Activated naive CD8-positive, alpha-beta T cell (primary cell): ENCODE results near the gene NLRC5.
"Not testable (repeated sequence)": the region's sequence is repeated elsewhere in the genome, so short reads cannot be mapped to it uniquely, and the experiment has no call there.

Experiments
- H3K27ac Mint-ChIP-seq: one replicate; pipeline ENCODE4 v1.8.0; 2021; ENCODE audit warnings: mixed read lengths
- H3K27me3 Mint-ChIP-seq: one replicate; pipeline ENCODE4 v1.8.0; 2021; ENCODE audit warnings: mixed read lengths
- H3K36me3 Mint-ChIP-seq: one replicate; pipeline ENCODE4 v1.8.0; 2021; ENCODE audit warnings: mixed read lengths
- H3K4me1 Mint-ChIP-seq: one replicate; pipeline ENCODE4 v1.8.0; 2021; ENCODE audit warnings: low read depth, mixed read lengths
- H3K4me3 Mint-ChIP-seq: one replicate; pipeline ENCODE4 v1.8.0; 2021; ENCODE audit warnings: mild to moderate bottlenecking, mixed read lengths
- H3K9me3 Mint-ChIP-seq: one replicate; pipeline ENCODE4 v1.8.0; 2021; ENCODE audit warnings: low read depth, mixed read lengths

NLRC5 gene

DNA sequence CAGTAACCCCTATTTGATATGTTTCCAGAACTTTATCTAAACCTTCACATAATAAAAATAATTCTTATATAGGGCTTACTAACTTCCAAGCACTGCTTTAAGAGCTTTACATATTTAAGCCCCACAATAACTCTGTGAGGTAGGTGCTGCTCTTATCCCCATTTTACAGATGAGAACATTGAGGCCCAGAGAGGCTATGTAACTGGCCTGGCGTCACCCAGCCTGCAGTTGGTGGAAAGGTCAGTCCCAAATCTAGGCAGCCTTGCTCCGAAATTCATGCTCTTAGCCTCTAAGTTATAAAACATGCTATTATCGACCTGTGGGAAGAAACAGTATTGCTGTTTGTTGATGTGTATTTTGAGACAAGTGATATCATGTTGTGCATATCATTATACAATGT lies 9.0 kb downstream of the NLRC5 start:
- H3K9me3 Mint-ChIP-seq: peaks cover 3% of the 10 kb centered on the region
- H3K36me3 Mint-ChIP-seq: peaks cover 20% of the 10 kb centered on the region
- H3K4me3 Mint-ChIP-seq: peak overlapping the region; percentile 65
- H3K27me3 Mint-ChIP-seq: no peaks in the 10 kb centered on the region
- H3K4me1 Mint-ChIP-seq: peaks cover 94% of the 10 kb centered on the region
- peak overlapping the region; percentile 97 for H3K27ac Mint-ChIP-seq

- Mint-ChIP-seq H3K36me3 (peaks cover 18% of the 10 kb centered on the region), H3K4me3 (peak overlapping the region; percentile 65), H3K9me3 (peaks cover 3% of the 10 kb centered on the region), H3K27me3 (no peaks in the 10 kb centered on the region), H3K4me1 (peaks cover 94% of the 10 kb centered on the region), H3K27ac (peak overlapping the region; percentile 97)
These were observed 9.5 kb downstream of the NLRC5 start for GRCh38 chr16:56998861-56999260.

DNA sequence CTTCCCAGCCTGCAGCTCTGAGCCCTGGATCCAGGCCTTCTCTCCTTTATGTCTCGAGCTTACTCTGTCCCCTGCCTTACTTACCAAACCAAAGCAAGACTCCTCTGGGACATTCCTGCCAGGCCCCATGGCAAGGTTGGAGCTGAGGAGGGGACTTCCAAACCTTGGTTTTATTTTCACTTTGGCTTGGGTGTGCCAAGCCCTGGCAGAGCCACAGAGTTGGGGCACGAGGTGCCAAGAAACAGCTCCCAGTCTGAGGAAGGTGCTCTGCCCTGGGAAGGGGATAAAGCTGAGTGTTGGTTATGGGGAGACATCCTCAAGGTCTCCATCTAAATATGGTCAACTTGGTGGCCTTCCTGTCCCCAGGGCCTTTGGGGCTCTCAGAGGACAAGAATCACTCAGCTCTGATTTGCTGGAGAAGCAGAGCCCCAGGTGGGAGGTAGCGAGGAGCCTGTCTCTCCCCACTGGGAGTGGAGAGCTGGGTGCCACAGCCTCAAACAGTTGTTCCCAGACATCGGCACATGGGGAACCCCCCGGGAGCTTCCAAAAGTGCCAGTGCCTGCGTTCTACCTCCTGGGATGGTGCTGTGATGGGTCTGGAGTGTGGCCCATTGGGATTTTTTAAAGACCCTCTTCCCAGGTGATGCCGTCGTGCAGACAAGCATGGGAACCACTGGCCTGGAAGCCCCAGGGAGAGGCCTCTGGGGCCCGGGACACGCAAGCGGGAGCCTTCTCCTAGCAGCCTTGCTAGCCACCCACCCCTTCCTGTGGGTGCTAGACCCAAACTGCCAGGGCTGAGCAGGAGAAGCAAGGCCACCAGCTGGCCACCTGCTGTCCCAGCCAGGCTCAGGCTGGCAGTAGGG lies 10.3 kb downstream of the NLRC5 start:
- peak overlapping the region; percentile 65 for H3K4me3 Mint-ChIP-seq
- peaks cover 3% of the 10 kb centered on the region for H3K9me3 Mint-ChIP-seq
- H3K27ac Mint-ChIP-seq: peak overlapping the region; percentile 97
- H3K4me1 Mint-ChIP-seq: peaks cover 94% of the 10 kb centered on the region
- H3K36me3 Mint-ChIP-seq: peaks cover 24% of the 10 kb centered on the region
- no peaks in the 10 kb centered on the region for H3K27me3 Mint-ChIP-seq

GRCh38 chr16:57000271-57001025 lies 11.1 kb downstream of the NLRC5 start:
- H3K36me3 Mint-ChIP-seq: peaks cover 26% of the 10 kb centered on the region
- peaks cover 3% of the 10 kb centered on the region for H3K9me3 Mint-ChIP-seq
- peak overlapping the region; percentile 97 for H3K27ac Mint-ChIP-seq
- H3K4me3 Mint-ChIP-seq: peak overlapping the region; percentile 65
- peaks cover 94% of the 10 kb centered on the region for H3K4me1 Mint-ChIP-seq
- H3K27me3 Mint-ChIP-seq: no peaks in the 10 kb centered on the region

DNA sequence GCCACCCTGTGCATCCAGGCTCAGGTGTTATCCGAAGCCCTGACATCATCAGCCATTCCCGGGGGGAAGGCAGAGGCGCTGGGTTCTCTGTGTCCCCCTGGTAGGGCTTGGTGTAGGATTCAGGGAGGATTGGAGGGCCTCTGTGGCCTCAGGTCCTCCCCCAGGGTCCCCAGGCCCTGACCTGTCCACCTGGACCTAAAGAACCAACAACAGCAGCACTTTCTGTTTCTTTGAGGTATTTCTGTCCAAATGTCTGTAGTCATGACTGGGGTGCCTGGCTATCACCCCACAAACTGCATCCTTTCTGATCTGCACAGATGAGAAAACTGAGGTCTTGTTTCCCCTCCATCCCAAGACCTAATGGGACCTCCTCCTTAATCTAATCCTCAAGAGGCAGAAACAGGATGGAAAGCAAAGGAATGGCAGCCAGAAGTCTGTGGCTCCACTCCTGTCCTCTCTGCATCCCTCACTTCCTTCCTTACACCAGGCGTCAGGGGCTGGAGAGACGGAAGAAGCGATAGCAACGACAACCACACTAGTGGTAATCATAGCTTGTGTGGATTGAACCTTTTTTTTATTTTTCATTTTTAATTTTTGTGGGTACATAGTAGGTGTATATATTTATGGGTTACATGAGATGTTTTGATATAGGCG lies 11.8 kb downstream of the NLRC5 start:
- Mint-ChIP-seq H3K36me3 (peaks cover 23% of the 10 kb centered on the region), H3K9me3 (peaks cover 3% of the 10 kb centered on the region), H3K4me1 (peaks cover 93% of the 10 kb centered on the region), H3K4me3 (peak overlapping the region; percentile 65), H3K27ac (peak overlapping the region; percentile 97), H3K27me3 (no peaks in the 10 kb centered on the region)

GRCh38 chr16:57003439-57004386 lies 14.4 kb downstream of the NLRC5 start:
- peaks cover 3% of the 10 kb centered on the region for H3K9me3 Mint-ChIP-seq
- peak overlapping the region; percentile 75 for H3K4me3 Mint-ChIP-seq
- peaks cover 18% of the 10 kb centered on the region for H3K36me3 Mint-ChIP-seq
- H3K27me3 Mint-ChIP-seq: no peaks in the 10 kb centered on the region
- H3K27ac Mint-ChIP-seq: peak overlapping the region; percentile 97
- H3K4me1 Mint-ChIP-seq: peaks cover 87% of the 10 kb centered on the region

DNA sequence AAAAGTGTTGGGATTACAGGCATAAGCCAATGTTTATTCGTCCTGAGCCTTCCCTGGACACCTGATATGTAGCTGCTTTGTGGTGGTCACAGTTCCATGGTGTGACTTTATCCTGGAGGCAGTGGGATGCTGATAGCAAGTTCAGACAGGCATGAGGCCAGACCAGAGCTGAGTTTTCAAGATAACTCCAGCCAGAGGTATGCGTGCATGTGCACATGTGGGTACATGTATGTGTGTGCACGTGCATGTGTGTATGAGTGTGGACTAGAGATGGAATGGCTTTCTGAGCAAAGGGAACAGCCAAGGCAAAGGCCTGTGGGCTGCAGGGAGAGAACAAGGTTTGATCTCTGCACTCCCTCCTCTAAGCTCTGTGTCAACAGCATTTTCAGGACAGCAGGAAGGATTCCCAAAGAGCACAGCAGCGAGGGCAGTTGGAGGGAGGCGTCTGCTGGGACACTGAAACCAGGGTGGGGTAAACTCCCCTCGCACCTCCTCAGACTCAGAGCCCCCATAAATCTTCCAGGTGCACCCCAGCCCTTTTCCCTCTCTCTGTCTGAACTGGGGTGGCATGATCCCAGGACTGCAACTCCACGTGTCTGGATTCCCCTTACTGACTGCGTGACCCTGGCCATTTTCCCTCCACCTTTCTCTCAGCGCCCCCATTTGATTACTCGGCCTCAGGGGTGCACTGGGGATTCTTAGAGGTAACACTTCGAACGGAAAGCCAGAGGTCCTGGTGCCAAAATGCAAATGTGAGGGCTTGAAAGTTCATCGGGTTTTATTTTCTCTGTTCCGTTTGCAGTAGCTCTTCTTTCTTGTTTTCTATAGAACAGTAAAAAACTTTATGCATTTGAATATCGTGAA lies 15.3 kb downstream of the NLRC5 start:
- peaks cover 19% of the 10 kb centered on the region for H3K36me3 Mint-ChIP-seq
- H3K9me3 Mint-ChIP-seq: peaks cover 3% of the 10 kb centered on the region
- peak overlapping the region; percentile 75 for H3K4me3 Mint-ChIP-seq
- H3K4me1 Mint-ChIP-seq: peaks cover 84% of the 10 kb centered on the region
- no peaks in the 10 kb centered on the region for H3K27me3 Mint-ChIP-seq
- peak overlapping the region; percentile 97 for H3K27ac Mint-ChIP-seq

DNA sequence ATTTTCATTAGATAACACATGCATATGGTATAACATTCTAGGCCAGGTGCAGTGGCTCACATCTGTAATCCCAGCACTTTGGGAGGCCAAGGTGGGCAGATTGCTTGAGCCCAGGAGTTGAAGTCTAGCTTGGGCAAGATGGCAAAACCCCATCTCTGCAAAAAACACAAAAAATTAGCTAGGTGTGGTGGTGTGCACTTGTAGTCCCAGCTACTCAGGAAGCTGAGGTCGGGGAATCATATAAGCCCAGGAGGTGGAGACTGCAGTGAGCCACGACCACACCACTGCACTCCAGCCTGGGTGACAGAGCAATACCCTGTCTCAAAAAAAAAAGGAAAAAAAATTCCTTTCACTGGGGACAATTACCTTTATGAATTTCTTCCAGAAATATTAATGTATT lies 16.2 kb downstream of the NLRC5 start:
- H3K4me1 Mint-ChIP-seq: peaks cover 84% of the 10 kb centered on the region

DNA sequence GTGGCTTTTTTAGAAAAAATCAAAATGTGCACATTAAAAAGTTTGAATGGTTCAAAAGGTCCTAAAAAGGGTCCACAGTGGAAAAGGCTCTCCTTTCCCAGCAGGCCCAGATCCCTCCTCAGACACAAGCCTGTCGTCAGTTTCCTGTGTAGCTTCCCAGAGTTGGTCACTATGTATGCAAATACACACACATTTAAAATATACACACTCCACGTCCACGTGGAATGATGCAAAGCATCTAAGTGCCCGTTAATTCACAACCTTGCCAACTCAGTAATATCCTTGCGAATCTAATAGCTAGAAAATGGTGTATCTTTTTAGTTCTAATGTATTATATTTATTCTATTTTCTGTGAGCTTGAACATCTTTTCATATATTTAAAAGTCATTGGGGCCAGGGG lies 17.7 kb downstream of the NLRC5 start:
- H3K36me3 Mint-ChIP-seq: peaks cover 25% of the 10 kb centered on the region
- H3K27ac Mint-ChIP-seq: peak overlapping the region; percentile 86
- H3K9me3 Mint-ChIP-seq: no peaks in the 10 kb centered on the region
- no peaks in the 10 kb centered on the region for H3K27me3 Mint-ChIP-seq
- peaks cover 85% of the 10 kb centered on the region for H3K4me1 Mint-ChIP-seq
- H3K4me3 Mint-ChIP-seq: peak overlapping the region; percentile 23

More for the DNA sequence above, 16.2 kb downstream of the NLRC5 start:
- not testable (repeated sequence) for H3K9me3 Mint-ChIP-seq, H3K27me3 Mint-ChIP-seq, H3K4me3 Mint-ChIP-seq
- peak overlapping the region; percentile 97 for H3K27ac Mint-ChIP-seq
- H3K36me3 Mint-ChIP-seq: peaks cover 24% of the 10 kb centered on the region

- Mint-ChIP-seq H3K27ac (peak overlapping the region; percentile 86), H3K4me3 (no peak overlapping the region), H3K9me3 (no peaks in the 10 kb centered on the region), H3K4me1 (peaks cover 86% of the 10 kb centered on the region), H3K27me3 (no peaks in the 10 kb centered on the region), H3K36me3 (peaks cover 29% of the 10 kb centered on the region)
These were observed 18.2 kb downstream of the NLRC5 start for GRCh38 chr16:57007530-57007929.

DNA sequence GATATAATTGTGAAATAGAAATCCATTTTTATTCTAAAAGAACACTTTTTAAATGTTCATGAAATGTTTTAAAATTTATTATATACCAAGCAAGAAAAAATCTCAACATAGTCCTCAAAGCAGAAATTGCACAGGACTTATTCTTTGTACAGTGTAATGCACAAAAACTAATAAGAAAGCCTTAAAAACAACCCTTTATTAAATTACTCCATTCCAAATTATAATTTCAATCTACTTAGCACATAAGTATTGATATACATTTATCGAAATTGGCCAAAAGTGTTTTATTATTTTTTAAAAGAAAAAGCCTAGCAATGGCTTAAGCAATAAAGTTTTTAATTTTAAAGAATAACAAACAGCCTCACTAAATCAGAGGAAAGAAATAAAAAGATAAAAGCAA lies 19.1 kb downstream of the NLRC5 start:
- H3K36me3 Mint-ChIP-seq: peaks cover 29% of the 10 kb centered on the region
- H3K4me3 Mint-ChIP-seq: no peak overlapping the region

GRCh38 chr16:57009643-57010170 lies 20.4 kb downstream of the NLRC5 start:
- Mint-ChIP-seq H3K9me3 (no peaks in the 10 kb centered on the region), H3K27me3 (no peaks in the 10 kb centered on the region), H3K4me3 (peak overlapping the region; percentile 69), H3K36me3 (peaks cover 19% of the 10 kb centered on the region), H3K4me1 (peaks cover 87% of the 10 kb centered on the region), H3K27ac (peak overlapping the region; percentile 93)

More for the DNA sequence above, 19.1 kb downstream of the NLRC5 start:
- Mint-ChIP-seq H3K4me1 (peaks cover 87% of the 10 kb centered on the region), H3K9me3 (no peaks in the 10 kb centered on the region), H3K27ac (peak overlapping the region; percentile 86), H3K27me3 (no peaks in the 10 kb centered on the region)

DNA sequence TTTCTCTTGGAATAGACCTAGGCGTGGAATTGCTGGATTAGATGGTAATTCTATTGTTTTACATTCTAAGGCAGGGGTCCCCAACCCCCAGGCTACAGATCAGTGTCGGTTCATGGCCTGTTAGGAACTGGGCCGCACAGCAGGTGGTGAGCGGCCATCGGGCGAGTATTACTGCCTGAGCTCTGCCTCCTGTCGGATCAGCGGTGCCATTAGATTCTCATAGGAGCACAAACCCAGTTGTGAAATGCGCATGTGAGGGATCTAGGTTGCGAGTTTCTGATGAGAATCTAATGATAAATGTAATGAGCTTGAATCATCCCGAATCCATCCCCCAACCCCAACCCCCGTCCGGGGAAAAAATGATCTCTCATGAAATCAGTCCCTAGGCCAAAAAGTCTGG lies 23.0 kb downstream of the NLRC5 start:
- Mint-ChIP-seq H3K36me3 (peaks cover 24% of the 10 kb centered on the region), H3K27me3 (no peaks in the 10 kb centered on the region), H3K9me3 (no peaks in the 10 kb centered on the region), H3K4me3 (peak overlapping the region; percentile 56), H3K27ac (peak overlapping the region; percentile 93), H3K4me1 (peaks cover 85% of the 10 kb centered on the region)
